ENCODE results near the gene GSAP. TPM values are rescaled to one million over a fixed set of nuclear protein-coding genes. Genes with fewer than 3 reads are reported as not detected.
A peak's percentile ranks its signal among the peaks of the same experiment; 100 is the strongest.

Gene GSAP
- total and polyA plus RNA-seq, 2 of the 4 experiments (the other 2 are of a cell fraction), result 1.6 to 1.8 TPM

- Histone ChIP-seq H3K27me3 (ENCODE audit: control insufficient read depth, insufficient read depth, low read length) (no peaks in the 10 kb centered on the region), H2AFZ (replicated peaks; ENCODE audit: low read length, poor library complexity) (no peak overlapping the region), H3K4me3 (ENCODE audit: insufficient read depth, low read depth, low read length) (no peak overlapping the region), H2BK15ac (ENCODE audit: low read depth, low read length) (peak overlapping the region; percentile 85; the same call in 1 of the 3 replicates), H3K4ac (ENCODE audit: low read depth, low read length) (peak overlapping the region; percentile 54), H2AK5ac (ENCODE audit: low read depth, low read length) (peak overlapping the region; percentile 57; the same call in 1 of the 2 replicates), H3K9ac (ENCODE audit: low read depth, low read length) (no peak overlapping the region), H3K4me1 (ENCODE audit: control insufficient read depth, insufficient read depth, low read length) (peaks cover 18% of the 10 kb centered on the region), H3K23ac (ENCODE audit: low read depth, low read length) (no peak overlapping the region), H4K8ac (ENCODE audit: low read depth in 2 of 2, low read length in 2 of 2) (peak overlapping the region in 1 of 2 experiments; percentile 49; a peak in 1 of 4 replicates), H3K9me1 (ENCODE audit: insufficient read depth, low read length) (no peaks in the 10 kb centered on the region), H4K5ac (ENCODE audit: low read depth, low read length) (peak overlapping the region; percentile 87), H3K4me2 (ENCODE audit: low read depth, low read length) (peak overlapping the region; percentile 22; the same call in 1 of the 2 replicates), H2BK120ac (ENCODE audit: low read depth, low read length) (no peak overlapping the region), H3K36me3 (ENCODE audit: control insufficient read depth, insufficient read depth, low read length) (peaks cover 1% of the 10 kb centered on the region; the same call in 1 of the 2 replicates), H3K9me3 (ENCODE audit: control insufficient read depth, insufficient read depth, low read length) (no peaks in the 10 kb centered on the region), H3K18ac (ENCODE audit: low read depth, low read length) (peak overlapping the region; percentile 83), H4K91ac (ENCODE audit: insufficient read depth, low read depth, low read length) (no peak overlapping the region; the same call in 1 of the 2 replicates), H3K56ac (ENCODE audit: extremely low read depth, insufficient read depth, low read length) (no peak overlapping the region), H2BK20ac (ENCODE audit: low read depth, low read length) (peak overlapping the region; percentile 52; the same call in 1 of the 2 replicates), H2AK9ac (replicated peaks; ENCODE audit: low read depth, low read length, poor library complexity) (no peak overlapping the region), H4K20me1 (ENCODE audit: insufficient read depth, low read length) (no peaks in the 10 kb centered on the region), H3K79me1 (ENCODE audit: low read depth in 1 of 2, low read length in 2 of 2) (no peaks in the 10 kb centered on the region), H3K27ac (ENCODE audit: insufficient read depth, low read length) (no peak overlapping the region), H2BK5ac (ENCODE audit: low read depth, low read length, poor library complexity, severe bottlenecking) (peak overlapping the region; percentile 21), H3K14ac (replicated peaks; ENCODE audit: low read depth, low read length) (no peak overlapping the region)
- no TSS peak for BruUV-seq (replicated peaks)
- ChIA-PET CTCF (no interaction called here), POLR2A (ENCODE audit: unreplicated experiment) (no interaction called here)
- intact Hi-C loops (cut with micrococcal nuclease) (no loop called here), in situ Hi-C loops (cut with MboI; ENCODE audit: low sequenced_read_pairs) (no loop called here), dilution Hi-C loops (cut with HindIII; ENCODE audit: low sequenced_read_pairs, unreplicated experiment) (no loop called here)
- ATAC-seq (ENCODE audit: low read depth) (no peak; the same call in 1 of the 2 replicates), DNase-seq (no peak)
- WGBS, 2 experiments (ENCODE audit: extremely low coverage in 2 of 2, insufficient read length in 1 of 2), result no CpG with 5 or more reads among the region's 4 CpGs
- TF ChIP-seq POLR2A (IDR thresholded peaks at IDR 0.05; ENCODE audit: low read depth, low read length) (no peak), CHD1 (IDR thresholded peaks at IDR 0.05; ENCODE audit: low read depth, low read length) (no peak), MAFK (IDR thresholded peaks at IDR 0.05; ENCODE audit: low read depth, low read length) (no peak), RAD21 (IDR thresholded peaks at IDR 0.05; ENCODE audit: low read length) (no peak)
Measured at GRCh38 chr7:77265666-77266065, 150.5 kb downstream of the GSAP start.

Data from IMR-90 (cell line).